Activated gamma-delta T cell treated with anti-CD3 and anti-CD28 coated beads, Interleukin-2, amount 50 U/mL, for 16 hours (primary cell): Measurements from ENCODE around the gene LIMS3.
"Not testable (repeated sequence)": the region's sequence is repeated elsewhere in the genome, so short reads cannot be mapped to it uniquely, and the experiment has no call there.

ENCODE experiments used
- DNase-seq: peaks from one replicate; pipeline ENCODE4 v3.0.0-alpha.2; 2020; ENCODE audit warnings: low read depth

The LIMS3 gene, protein sequence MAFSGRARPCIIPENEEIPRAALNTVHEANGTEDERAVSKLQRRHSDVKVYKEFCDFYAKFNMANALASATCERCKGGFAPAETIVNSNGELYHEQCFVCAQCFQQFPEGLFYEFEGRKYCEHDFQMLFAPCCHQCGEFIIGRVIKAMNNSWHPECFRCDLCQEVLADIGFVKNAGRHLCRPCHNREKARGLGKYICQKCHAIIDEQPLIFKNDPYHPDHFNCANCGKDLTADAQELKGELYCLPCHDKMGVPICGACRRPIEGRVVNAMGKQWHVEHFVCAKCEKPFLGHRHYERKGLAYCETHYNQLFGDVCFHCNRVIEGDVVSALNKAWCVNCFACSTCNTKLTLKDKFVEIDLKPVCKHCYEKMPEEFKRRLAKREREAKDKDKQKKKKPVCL

DNA sequence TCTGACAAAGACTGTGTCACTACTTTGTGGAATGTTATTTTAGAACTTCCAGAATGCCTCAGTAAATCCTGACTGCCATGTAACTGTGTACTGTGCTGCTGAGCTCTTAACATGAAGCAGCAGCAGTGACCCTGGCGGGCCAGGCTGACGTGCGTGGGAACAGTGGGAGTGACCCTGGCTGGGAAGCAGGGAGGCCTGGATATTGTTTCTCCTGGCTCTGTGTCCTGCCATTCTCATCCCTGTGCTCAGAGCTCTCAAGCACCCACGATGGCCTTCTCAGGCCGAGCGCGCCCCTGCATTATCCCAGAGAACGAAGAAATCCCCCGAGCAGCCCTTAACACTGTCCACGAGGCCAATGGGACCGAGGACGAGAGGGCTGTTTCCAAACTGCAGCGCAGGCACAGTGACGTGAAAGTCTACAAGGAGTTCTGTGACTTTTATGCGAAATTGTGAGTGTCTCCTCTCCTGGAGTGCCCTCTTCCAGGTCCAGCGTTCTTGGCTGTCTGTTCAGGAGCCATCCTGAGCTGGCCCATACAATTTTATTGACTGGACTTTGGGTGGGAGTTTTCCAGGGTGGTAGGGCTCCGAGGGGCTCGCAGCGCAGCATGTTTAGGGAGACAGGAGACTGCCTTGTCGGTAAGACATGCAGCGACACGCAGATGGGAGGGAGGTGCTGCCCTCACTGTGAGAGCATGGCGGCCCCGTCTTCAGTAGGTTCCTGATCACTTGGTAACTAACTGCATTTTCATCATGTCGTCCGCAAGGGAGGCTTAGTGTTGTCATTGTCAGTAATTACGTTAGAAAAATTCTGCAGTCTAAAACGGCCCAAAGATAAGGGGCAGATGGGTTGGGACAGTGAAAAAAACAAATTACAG is at the start of gene LIMS3:
Gene LIMS3 (plus strand): TSS at position 227 of the 875 bp plus-strand sequence. CDS start 41 bp downstream, at position 268.
- not testable (repeated sequence) for DNase-seq

DNA sequence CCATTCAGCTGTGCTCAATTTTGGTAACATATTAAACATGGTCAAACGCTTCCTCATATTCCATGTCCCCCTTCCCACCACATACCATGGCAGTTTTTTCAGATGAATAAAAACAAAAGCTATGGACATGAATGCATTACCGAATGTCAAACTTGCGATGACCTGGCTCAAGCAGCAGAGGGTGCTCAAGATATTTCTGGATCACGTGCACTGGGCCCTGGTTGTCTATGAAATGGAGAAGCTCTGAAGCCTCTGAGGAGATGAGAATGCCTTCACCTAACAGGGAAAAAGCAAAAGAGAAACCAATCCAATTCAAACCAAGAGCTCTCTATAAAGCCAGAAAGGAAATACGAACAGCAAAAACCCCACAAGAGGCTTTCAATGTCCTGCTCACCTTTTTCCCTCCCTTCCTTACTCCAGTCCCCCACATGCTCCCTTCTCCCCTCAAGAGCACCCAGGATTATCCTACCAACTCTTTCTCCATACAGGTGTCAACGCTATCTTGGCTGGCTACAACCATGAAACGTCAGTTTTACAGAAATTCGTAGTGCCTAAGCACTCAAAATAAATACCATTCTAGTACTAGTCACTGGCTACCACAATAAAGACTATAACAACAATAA is 27.2 kb upstream of the LIMS3 start:
- not testable (repeated sequence) for DNase-seq

DNA sequence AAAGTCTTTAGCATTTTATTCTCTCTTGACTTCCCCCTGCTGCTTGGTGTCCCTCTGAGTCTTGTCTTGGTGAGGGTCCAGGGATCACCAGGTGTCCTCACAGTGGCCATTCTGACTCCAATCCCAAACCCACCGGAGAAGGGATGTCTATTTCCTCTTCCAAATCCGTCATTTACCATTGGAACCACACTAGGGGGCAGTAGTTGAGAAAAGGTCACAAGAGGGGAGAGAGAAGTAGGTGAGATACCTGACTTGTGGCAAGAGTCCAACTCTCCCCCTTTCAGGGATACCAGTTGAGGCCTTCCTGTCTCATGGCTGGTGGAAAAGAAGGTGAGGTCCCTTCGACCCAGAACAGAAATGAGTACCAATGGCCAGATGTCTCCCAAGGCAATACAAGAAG is 21.9 kb upstream of the LIMS3 start:
- DNase-seq, result not testable (repeated sequence)

DNA sequence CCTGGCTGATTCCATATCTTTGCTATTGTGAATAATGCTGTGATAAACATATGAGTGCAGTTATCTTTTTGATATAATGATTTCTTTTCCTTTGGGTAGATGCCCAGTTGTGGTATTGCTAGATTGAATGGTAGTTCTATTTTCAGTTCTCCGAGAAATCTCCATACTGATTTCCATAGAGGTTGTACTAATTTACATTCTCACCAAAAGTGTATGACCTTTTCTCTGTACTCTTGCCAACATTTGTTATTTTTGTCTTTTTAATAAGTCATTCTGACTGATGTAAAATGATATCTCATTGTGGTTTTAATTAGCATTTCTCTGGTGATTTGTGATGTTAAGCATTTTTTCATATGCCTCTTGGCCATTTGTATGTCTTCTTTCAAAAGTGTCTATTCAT is 16.4 kb upstream of the LIMS3 start:
- not testable (repeated sequence) for DNase-seq

DNA sequence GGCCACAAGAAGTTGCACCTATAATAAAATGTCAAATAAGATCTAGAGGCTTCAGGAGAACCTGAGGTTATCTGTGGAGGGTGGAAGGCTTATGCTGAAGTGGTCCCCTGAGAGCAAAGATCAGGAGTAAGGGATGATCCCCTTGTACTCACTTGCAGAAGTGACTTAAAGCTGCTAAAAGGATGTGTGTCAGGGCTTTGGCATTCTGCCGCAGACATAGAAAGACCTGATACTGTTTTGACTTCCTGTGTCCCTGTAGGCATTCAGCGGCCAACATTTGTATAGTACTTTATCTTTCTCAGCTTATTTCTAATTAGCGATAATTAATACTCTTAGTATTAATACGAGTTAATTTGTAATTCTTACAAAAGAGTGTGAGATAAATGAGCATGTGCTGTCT is 10.1 kb upstream of the LIMS3 start:
- DNase-seq, result not testable (repeated sequence)

DNA sequence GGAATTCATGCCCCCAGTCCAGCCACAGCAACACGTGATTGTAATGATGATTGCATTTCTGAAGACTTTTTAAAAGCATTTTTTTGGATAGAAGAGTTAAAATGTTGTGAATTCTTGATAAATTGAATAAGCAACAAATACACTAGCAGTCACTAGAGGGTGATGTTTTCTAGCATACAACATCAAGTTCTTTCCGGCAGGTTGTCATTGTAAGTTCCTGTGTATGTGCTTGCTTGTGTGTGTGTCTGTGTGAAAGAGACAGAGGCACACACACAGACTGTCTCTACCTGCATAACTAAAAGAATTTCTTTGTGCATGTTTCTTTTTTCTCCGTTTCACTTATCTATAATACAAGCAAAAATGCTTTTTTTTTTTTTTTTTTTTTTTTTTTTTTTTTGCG is 8.6 kb upstream of the LIMS3 start:
- DNase-seq, result not testable (repeated sequence)

DNA sequence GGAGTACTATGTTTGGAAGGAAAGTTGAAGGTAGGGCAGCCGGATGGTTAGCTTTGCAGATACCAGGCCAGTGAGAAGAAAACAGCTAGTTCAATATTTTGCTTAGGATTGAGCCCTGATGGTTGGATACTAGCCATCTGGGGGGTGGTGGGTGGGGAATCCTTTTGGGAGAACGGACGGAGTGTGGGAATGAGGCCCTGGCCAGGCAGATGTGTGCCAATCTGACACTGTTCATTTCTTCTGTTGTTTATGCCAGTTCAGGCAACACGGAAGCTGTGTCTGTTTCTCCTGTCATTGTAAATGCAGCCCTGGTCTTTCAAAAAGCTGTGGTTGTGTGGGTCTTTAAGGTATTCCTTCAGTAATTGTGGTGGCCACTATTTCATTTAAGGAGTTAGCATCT is 7.5 kb upstream of the LIMS3 start:
- not testable (repeated sequence) for DNase-seq

DNA sequence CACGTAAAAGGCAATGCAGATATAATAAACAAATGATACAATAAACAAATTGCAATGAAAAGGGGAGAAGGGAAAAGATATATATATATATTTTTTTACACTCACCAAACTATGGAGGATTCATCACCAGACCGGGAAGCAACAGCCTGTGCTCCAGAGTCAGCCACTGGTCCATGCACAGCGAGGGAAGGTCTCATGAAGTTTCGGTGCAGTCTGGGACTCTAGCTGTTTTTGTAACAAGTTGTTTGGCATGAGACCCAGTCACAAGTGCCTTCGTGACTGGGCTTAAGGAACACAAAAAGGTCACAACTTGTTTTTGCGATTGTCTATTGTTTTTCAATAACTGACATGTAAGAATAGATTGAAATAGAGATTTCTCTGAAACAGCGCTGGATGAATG is 4.8 kb upstream of the LIMS3 start:
- DNase-seq, result not testable (repeated sequence)

DNA sequence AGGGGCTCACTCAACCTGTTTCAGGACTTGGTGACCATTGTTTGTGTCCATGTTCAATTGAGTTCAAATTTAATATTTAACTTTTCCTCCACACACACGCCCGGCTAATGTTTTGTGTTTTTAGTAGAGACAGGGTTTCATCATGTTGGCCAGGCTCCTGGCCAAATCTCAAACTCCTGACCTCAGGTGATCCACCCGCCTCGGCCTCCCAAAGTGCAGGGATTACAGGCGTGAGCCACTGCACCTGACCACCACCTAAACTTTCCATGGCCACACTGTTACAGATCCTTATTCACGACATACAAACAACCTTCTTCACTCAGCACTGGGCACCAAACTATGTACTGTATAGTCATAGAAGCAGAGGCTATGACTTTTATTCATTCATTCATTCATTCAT is 4.3 kb upstream of the LIMS3 start:
- not testable (repeated sequence) for DNase-seq

DNA sequence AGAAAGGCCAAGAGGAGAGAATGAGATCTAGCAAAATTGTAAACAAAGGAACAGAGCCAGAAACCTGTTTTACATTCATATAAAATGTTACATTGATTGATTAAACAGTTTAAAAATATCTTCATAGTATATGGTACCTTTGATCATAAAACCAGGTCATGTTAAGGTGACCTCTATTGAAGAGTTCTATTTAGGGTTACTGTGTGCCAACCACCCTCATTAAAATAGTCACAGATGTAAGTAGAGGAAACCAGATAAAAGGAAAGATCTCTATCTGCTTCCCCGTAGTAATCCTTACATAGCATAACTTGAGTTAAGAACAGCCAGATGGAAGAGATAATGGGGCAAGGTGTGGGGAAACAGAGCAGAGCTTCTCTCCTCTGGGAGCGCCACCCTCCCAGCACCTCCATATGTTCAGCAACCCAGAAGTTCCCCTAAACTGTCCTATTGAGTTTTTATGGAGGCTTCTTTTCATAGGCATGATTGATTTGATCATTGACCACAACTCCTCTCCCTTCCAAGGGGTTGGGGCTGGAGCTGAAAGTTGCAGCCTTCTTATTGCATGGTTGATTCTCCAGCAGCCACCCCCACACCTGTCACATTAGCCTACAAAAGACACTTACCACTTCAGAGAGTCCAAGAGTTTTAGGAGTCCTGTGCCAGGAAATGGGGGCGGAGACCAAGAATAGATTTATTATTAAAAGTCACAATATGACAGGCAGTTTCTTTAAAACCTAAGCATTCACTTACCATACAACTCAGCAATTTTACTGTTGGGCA is 3.2 kb upstream of the LIMS3 start:
- DNase-seq, result not testable (repeated sequence)

DNA sequence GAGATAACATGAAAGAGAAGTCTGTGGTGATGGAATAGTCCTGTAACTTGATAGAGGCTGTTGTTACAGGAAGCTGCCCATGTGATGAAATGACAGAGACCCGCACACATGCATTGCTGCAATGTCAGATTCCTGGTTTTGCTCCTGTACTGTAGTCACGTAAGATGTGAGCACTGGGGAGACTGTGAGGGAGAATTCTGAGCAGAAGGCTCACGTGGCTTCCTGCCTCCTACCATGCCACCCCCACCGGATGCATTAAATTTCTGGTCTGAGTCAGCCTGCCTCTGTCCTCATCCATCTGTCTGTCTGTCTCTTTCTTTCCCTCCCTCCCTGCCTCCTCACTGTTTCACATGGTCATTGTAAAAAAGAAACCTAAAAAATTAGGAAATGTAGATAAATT is 2.3 kb upstream of the LIMS3 start:
- DNase-seq, result not testable (repeated sequence)

DNA sequence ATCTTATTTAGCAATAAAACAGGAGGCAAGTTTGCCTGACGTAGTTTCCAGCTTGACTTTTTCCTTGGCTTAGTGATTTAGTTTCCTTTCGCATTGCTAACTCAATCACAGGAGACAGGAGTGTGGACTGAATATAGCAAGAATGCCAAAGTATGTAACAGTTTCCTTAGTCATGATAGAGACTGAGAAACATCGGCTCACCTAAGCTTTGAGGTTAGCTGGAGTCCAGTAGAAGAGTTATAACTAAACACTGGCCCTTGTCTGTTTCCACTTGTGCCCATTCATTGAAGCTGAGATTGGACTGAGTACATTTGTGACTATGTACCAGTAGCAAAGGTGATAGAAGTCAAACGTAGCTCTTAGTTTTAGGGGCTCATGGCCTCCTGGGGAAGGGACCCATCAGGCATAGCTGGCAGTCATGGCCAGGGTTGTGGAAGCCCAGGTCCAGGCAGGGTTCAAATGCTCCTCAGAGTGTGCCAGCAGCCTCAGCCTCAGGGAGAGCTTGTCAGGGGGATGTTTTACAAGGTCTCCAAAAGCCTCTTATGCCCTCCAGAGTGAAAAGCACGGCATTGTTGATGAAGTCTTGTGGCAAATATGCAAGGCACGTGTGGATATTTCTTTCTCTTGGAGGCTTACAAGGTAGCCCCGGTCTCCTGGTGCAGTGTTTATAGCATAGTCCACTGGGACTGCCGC is 573 bp upstream of the LIMS3 start:
- not testable (repeated sequence) for DNase-seq

DNA sequence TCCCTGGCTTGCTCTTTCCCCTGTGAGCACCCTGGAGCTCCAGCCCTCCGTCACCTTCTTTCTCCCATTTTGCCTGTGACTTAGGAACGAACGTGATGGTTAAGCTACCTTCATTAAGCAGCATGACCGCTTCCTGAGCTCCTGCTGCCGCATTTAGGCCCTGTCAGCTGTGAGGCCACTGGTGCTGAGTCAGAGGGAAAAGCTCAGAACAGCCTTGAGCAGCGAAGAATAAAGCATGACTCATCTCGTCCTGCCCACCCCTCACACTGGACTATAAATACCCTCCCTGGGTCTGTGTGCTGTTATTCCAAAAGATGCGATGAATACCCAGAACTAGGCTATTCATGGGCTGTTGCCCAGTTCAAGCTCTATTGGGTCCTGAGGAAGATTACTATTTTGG is 7.3 kb downstream of the LIMS3 start:
- DNase-seq, result not testable (repeated sequence)

DNA sequence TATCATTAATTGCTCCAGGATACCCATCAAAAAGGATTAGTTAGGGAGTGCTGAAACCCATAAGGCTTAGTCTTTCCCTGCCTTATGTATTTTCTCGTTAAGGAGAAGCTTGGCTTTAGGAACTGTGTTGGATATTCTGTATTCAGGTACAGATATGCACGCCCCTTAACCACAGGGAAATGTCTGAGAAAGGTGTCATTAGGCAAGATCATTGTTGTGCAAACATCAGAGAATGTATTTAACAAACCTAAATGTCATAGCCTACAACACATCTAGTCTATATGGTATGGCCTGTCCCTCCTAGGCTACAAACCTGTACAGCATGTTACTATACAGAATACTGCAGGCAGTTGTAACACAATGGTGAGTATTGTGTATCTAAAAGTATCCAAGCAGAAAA is 10.1 kb downstream of the LIMS3 start:
- not testable (repeated sequence) for DNase-seq

DNA sequence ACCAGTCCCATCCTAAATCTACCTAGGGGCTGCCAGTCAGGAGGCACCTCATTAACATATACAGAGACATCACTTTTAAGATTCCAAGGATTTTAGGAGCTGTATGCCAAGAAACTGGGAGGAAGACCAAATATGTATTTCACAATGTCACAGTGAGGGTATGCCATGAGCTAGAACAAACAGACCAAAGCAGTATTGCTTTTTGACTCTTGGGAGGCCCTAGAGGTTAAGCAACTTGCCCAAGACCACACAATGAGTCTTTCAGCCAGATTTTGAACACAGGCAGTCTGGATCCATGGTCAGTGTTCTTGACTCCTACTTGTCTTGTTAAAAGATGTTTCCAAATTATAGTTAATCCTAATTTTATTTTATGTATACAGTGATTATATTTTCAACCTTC is 12.3 kb downstream of the LIMS3 start:
- DNase-seq, result not testable (repeated sequence)

DNA sequence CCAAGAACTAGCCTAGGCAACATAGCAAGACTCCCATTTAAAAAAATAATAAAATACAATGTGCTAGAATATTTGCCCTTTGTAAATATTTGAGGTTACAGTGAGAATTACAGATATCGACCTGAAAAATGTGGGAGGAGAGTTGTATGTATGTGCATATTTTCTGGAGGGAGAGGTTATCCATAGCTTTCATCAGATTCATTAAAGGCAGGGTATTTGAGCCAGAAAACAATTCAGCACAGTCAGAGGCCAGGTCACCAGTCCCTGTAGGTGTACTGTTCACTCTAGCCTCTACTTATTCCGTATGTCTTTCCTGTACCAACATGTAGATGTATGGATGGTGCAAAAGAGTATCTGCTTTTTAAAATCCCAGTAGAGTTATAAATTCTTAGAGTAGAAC is 15.4 kb downstream of the LIMS3 start:
- not testable (repeated sequence) for DNase-seq

DNA sequence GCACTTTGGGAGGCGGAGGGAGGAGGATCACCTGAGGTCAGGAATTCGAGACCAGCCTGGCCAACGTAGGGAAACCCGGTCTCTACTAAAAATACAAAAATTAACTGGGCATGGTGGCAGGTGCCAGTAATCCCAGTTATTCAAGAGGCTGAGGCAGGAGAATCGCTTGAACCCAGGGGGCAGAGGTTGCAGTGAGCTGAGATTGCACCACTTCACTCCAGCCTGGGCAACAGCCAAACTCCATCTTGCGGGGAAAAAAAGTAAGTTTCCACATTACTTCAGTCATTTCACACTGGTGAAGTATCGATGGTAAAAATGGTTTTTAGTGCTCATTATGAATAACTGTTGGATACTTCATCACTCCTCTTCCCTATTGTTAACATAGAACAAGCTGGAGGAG is 16.1 kb downstream of the LIMS3 start:
- DNase-seq, result not testable (repeated sequence)

DNA sequence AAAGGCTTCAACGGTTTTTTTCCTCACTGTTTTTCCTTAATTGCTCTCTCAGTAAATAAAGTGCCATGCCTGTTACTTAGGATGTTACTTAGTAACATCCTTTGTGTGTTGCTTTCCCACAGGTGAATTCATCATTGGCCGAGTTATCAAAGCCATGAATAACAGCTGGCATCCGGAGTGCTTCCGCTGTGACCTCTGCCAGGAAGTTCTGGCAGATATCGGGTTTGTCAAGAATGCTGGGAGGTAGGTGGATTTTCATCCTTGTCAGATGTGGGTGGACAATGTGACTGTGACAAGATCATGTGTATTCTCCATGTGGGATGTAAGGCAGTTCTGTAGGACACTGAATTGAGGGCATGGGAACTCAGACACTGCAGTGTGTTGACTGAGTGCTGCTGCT is 17.3 kb downstream of the LIMS3 start:
- DNase-seq, result not testable (repeated sequence)

DNA sequence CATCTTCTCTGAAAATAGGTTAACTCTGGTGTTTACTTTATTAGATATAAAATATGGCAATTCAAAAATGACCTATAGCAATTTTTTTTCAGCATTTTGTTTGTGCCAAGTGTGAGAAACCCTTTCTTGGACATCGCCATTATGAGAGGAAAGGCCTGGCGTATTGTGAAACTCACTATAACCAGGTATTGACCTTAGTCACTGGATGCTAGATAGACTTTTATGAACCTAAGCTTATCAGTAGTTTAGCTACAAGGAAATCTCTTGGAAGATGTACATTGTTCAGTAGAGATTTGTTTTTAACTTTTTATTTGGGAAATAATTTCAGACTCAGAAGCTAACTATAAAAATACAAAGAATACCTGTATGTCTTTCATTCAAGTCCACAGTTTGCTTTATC is 21.7 kb downstream of the LIMS3 start:
- not testable (repeated sequence) for DNase-seq

DNA sequence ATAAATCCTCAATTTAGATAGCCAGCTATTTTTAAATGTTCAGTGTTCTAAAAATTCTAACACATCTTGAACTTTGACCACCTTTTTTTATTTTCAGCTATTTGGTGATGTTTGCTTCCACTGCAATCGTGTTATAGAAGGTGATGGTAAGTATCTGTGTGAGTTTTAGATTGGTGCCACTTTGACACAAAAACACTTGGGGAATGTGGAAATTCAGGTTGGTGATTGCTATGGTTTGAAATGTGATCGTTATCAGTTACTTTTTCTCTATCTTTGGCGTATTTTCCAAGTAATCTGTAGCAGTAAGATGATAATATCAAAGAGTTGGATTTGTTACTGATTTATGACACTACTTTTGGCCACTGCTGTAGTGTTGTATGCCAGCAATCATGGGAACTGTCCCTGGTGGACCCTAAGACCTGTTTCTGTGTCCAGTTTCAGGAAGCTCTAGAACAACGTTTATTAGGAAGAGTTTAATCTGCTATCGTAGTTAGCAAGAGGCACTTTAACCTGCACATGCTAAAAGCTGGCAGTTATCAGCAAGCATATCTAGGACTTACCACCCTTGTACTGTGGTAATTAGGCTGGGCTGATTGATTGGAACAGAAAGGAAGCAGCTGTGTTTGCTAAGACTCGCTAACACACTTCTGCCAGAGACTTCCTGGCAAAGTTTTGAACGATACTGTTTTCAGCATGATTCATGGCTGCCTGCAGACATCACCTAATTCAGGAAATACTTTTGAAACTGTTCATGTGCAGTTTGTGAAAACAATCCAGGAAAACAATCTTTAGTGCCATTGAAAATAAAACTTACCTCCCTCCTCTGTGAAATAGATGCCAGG is 23.3 kb downstream of the LIMS3 start:
- DNase-seq, result not testable (repeated sequence)
